Keratinocyte (primary cell): ENCODE results near the gene MKRN2. TPM values are rescaled to one million over a fixed set of nuclear protein-coding genes. Genes with fewer than 3 reads are reported as not detected.

Experiments
- DNase-seq: peaks from one replicate; pipeline ENCODE4 v3.0.0-alpha.2; 2011; ENCODE audit warnings: low read depth, missing footprints, low spot score
- FAIRE-seq: peaks from 2 replicates; lab custom pipeline; 2011; peaks lifted over from hg19 to GRCh38; lab: Jason Lieb, UNC
- H2AFZ ChIP-seq: 2 replicates; pipeline ENCODE4 v1.6.0; 2012; ENCODE audit warnings: low read length, control low read depth, inconsistent platforms; ENCODE audit not compliant: control insufficient read depth
- H3K27ac ChIP-seq: 2 replicates; pipeline ENCODE4 v1.5.1; 2011; ENCODE audit warnings: low read length; ENCODE audit not compliant: control insufficient read depth, insufficient read depth
- H3K27me3 ChIP-seq: 3 replicates; pipeline ENCODE4 v1.6.0; 2011; ENCODE audit warnings: low read length; ENCODE audit not compliant: control insufficient read depth, insufficient read depth; ENCODE audit errors: extremely low read depth
- H3K36me3 ChIP-seq, 2 experiments: 2 replicates in 1 of 2; 3 replicates in 1 of 2; pipeline ENCODE4 v1.5.1; 2011; ENCODE audit warnings: low read length in 2 of 2, mild to moderate bottlenecking in 1 of 2; ENCODE audit not compliant: control insufficient read depth in 2 of 2, insufficient read depth in 2 of 2; ENCODE audit errors: extremely low read depth in 1 of 2
- H3K4me1 ChIP-seq: 3 replicates; pipeline ENCODE4 v1.5.1; 2011; ENCODE audit warnings: low read length; ENCODE audit not compliant: control insufficient read depth, insufficient read depth; ENCODE audit errors: extremely low read depth
- H3K4me2 ChIP-seq: 3 replicates; pipeline ENCODE4 v1.6.0; 2011; ENCODE audit warnings: low read depth, low read length; ENCODE audit not compliant: control insufficient read depth, insufficient read depth; ENCODE audit errors: extremely low read depth
- H3K4me3 ChIP-seq, 3 experiments: fragments of 200-600 bp in 1 of 3; sonication (generic) in 1 of 3; 2 replicates in 2 of 3; 3 replicates in 1 of 3; pipeline ENCODE4 v1.5.1; 2011 to 2016; ENCODE audit warnings: low read length in 3 of 3, mild to moderate bottlenecking in 3 of 3, control low read depth in 2 of 3, inconsistent platforms in 1 of 3, low read depth in 1 of 3, mixed read lengths in 1 of 3, mixed run types in 1 of 3, moderate library complexity in 1 of 3; ENCODE audit not compliant: control insufficient read depth in 2 of 3, insufficient read depth in 2 of 3; ENCODE audit errors: extremely low read depth in 1 of 3
- H3K79me2 ChIP-seq: 2 replicates; pipeline ENCODE4 v1.6.0; 2012; ENCODE audit warnings: low read length; ENCODE audit not compliant: control insufficient read depth, insufficient read depth
- H3K9ac ChIP-seq: 3 replicates; pipeline ENCODE4 v1.6.0; 2011; ENCODE audit warnings: low read length; ENCODE audit not compliant: control insufficient read depth, insufficient read depth; ENCODE audit errors: extremely low read depth
- H3K9me1 ChIP-seq: 3 replicates; pipeline ENCODE4 v1.6.0; 2011; ENCODE audit warnings: low read length; ENCODE audit not compliant: control insufficient read depth, insufficient read depth; ENCODE audit errors: extremely low read depth
- H3K9me3 ChIP-seq: 2 replicates; pipeline ENCODE4 v1.5.1; 2012; ENCODE audit warnings: low read depth, low read length; ENCODE audit not compliant: control insufficient read depth
- H4K20me1 ChIP-seq: 3 replicates; pipeline ENCODE4 v1.6.0; 2011; ENCODE audit warnings: low read length; ENCODE audit not compliant: control insufficient read depth, insufficient read depth; ENCODE audit errors: extremely low read depth
- CTCF ChIP-seq, 3 experiments: IDR thresholded peaks in 1 of 3; conservative IDR thresholded peaks in 1 of 3; optimal IDR thresholded peaks in 1 of 3; 2 replicates in 2 of 3; 3 replicates in 1 of 3; pipeline versions ENCODE3 to v1.5.1; 2011; ENCODE audit warnings: low read length in 3 of 3, mild to moderate bottlenecking in 3 of 3, moderate library complexity in 2 of 3, control low read depth in 1 of 3, inconsistent platforms in 1 of 3; ENCODE audit not compliant: insufficient read depth in 2 of 3; ENCODE audit errors: extremely low read depth in 1 of 3
- EZH2 ChIP-seq: IDR thresholded peaks from one replicate; pipeline ENCODE4 v1.6.1; 2012; ENCODE audit warnings: inconsistent platforms, mild to moderate bottlenecking, low read length, moderate library complexity
- dilution Hi-C: fragments of 300-500 bp; cut with MboI; formaldehyde crosslinking; loops from one replicate; pipeline ENCODE4 v1.7.0; 2020; ENCODE audit warnings: low sequenced_read_pairs; ENCODE audit not compliant: extremely low pct_ligation_motif_present
- polyA plus RNA-seq, 5 experiments: library from polyadenylated mRNA; depleted of rRNA in 3 of 5; stranded (reverse) in 3 of 5; stranded (forward) in 1 of 5; unstranded in 1 of 5; fragments of >200 nt; gene quantifications; 1 replicate in 1 of 5; 2 replicates in 3 of 5; 3 replicates in 1 of 5; pipeline versions ENCODE4 v1.2.1 to v1.2.3, GENCODE V29; 2011 to 2012; ENCODE audit warnings: missing spikeins in 2 of 5, low read depth in 1 of 5, low replicate concordance in 1 of 5

The MKRN2 gene
- polyA plus RNA-seq, 1 donor (not counting 4 experiments of a cell fraction or from before 2014, with no cell fraction given), result 31.8 TPM

GRCh38 chr3:12583280-12583679, 26.4 kb downstream of the MKRN2 start:
- Histone ChIP-seq H3K27ac (no peak overlapping the region), H2AFZ (no peak overlapping the region), H4K20me1 (no peaks in the 10 kb centered on the region), H3K4me2 (no peak overlapping the region), H3K4me1 (peaks cover 11% of the 10 kb centered on the region), H3K36me3 (peaks cover 26 to 54% of the 10 kb centered on the region in 2 experiments), H3K9me1 (no peaks in the 10 kb centered on the region), H3K27me3 (no peaks in the 10 kb centered on the region), H3K4me3 (no peak overlapping the region), H3K79me2 (no peaks in the 10 kb centered on the region), H3K9ac (no peak overlapping the region), H3K9me3 (no peaks in the 10 kb centered on the region)
- DNase-seq (no peak), FAIRE-seq (no peak)
- dilution Hi-C loops, result no loop called here
- TF ChIP-seq EZH2 (no peak), CTCF (optimal IDR thresholded peaks at IDR 0.05 in 1 of 3, IDR thresholded peaks at IDR 0.05 in 1 of 3, conservative IDR thresholded peaks at IDR 0.05 in 1 of 3; ENCODE audit: extremely low read depth in 1 of 3, insufficient read depth in 2 of 3, low read length in 3 of 3) (no peak)

GRCh38 chr3:12584083-12584482, 27.2 kb downstream of the MKRN2 start:
- Histone ChIP-seq H3K9ac (no peak overlapping the region), H3K27me3 (no peaks in the 10 kb centered on the region), H2AFZ (no peak overlapping the region)

More at GRCh38 chr3:12584083-12584482, 27.2 kb downstream of the MKRN2 start:
- Histone ChIP-seq H3K4me2 (no peak overlapping the region), H3K4me1 (peaks cover 12% of the 10 kb centered on the region), H3K9me1 (no peaks in the 10 kb centered on the region), H4K20me1 (no peaks in the 10 kb centered on the region), H3K79me2 (no peaks in the 10 kb centered on the region), H3K27ac (no peak overlapping the region), H3K36me3 (peaks cover 24 to 55% of the 10 kb centered on the region in 2 experiments), H3K4me3 (no peak overlapping the region), H3K9me3 (no peaks in the 10 kb centered on the region)
- TF ChIP-seq EZH2 (no peak), CTCF (optimal IDR thresholded peaks at IDR 0.05 in 1 of 3, IDR thresholded peaks at IDR 0.05 in 1 of 3, conservative IDR thresholded peaks at IDR 0.05 in 1 of 3; ENCODE audit: extremely low read depth in 1 of 3, insufficient read depth in 2 of 3, low read length in 3 of 3) (no peak)
- dilution Hi-C loops, result no loop called here
- no peak for FAIRE-seq
- DNase-seq, result no peak
